Parathyroid adenoma (tissue), 2 donors: ENCODE results near the gene PIP5KL1.

Source experiments
- H2AFZ ChIP-seq: fragments of 300-600 bp; sonication (generic); one replicate; pipeline ENCODE4 v1.7.0; 2017; ENCODE audit warnings: antibody characterized with exemption, mild to moderate bottlenecking
- H3K27ac ChIP-seq: fragments of 300-600 bp; sonication (generic); one replicate; pipeline ENCODE4 v1.7.0; 2017
- H3K27me3 ChIP-seq: fragments of 300-600 bp; sonication (generic); one replicate; pipeline ENCODE4 v1.7.0; 2017; ENCODE audit warnings: low read length; ENCODE audit not compliant: control insufficient read depth, insufficient read depth
- H3K36me3 ChIP-seq: fragments of 300-600 bp; sonication (generic); one replicate; pipeline ENCODE4 v1.7.0; 2017; ENCODE audit warnings: low read length; ENCODE audit not compliant: control insufficient read depth, insufficient read depth
- H3K4me1 ChIP-seq: fragments of 300-600 bp; sonication (generic); one replicate; pipeline ENCODE4 v1.7.0; 2017; ENCODE audit warnings: control low read depth
- H3K4me2 ChIP-seq: fragments of 300-600 bp; sonication (generic); one replicate; pipeline ENCODE4 v1.7.0; 2017; ENCODE audit warnings: low read length
- H3K4me3 ChIP-seq: fragments of 300-600 bp; sonication (generic); one replicate; pipeline ENCODE4 v1.7.0; 2017; ENCODE audit warnings: low read depth, low read length
- H3K79me2 ChIP-seq: fragments of 300-600 bp; sonication (generic); one replicate; pipeline ENCODE4 v1.7.0; 2017; ENCODE audit warnings: control low read depth
- H3K9ac ChIP-seq: fragments of 300-600 bp; sonication (generic); one replicate; pipeline ENCODE4 v1.7.0; 2017; ENCODE audit warnings: mild to moderate bottlenecking
- H3K9me3 ChIP-seq: fragments of 300-600 bp; sonication (generic); one replicate; pipeline ENCODE4 v1.7.0; 2017; ENCODE audit warnings: low read length; ENCODE audit not compliant: control insufficient read depth
- TF ChIP-seq, protein P1 (sequence below): fragments of 300-600 bp; sonication (generic); IDR thresholded peaks from one replicate; pipeline ENCODE4 v1.7.0; 2017; ENCODE audit warnings: antibody characterized with exemption, mild to moderate bottlenecking
- donor health status: primary hyperparathyroidism.

Gene PIP5KL1

DNA sequence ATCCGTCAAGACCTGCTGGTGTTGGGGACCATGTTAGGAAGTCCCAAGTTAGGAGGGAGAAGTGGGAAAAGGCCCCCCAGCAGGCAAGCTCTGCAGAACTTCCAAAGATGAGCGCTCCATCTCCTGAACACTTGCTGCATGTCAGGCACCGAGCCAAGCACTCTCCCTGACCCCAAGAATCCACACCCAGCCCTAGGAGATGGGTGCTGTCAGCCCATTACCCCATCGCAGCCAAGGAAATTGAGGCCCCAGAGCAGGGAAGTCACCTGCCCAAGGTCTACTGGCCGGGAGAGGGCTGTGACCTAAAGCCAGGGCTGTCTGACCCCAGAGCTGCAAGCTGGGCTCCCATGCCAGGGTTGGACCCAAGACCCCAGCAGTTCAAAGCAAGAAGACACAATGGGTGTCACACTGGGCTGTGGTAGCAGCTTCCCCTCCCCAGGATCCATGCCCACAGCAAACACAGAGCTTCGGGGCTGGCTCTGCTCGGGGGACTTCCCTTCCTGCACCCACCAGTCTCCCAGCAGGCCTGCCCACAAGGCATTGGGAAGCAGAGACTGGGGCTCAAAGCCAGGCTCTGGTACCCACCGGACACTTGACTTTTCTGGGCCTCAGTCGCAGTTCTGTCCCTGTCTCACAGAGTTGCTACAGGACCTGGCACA lies 36.7 kb upstream of the PIP5KL1 start:
- TF ChIP-seq, protein P1, sequence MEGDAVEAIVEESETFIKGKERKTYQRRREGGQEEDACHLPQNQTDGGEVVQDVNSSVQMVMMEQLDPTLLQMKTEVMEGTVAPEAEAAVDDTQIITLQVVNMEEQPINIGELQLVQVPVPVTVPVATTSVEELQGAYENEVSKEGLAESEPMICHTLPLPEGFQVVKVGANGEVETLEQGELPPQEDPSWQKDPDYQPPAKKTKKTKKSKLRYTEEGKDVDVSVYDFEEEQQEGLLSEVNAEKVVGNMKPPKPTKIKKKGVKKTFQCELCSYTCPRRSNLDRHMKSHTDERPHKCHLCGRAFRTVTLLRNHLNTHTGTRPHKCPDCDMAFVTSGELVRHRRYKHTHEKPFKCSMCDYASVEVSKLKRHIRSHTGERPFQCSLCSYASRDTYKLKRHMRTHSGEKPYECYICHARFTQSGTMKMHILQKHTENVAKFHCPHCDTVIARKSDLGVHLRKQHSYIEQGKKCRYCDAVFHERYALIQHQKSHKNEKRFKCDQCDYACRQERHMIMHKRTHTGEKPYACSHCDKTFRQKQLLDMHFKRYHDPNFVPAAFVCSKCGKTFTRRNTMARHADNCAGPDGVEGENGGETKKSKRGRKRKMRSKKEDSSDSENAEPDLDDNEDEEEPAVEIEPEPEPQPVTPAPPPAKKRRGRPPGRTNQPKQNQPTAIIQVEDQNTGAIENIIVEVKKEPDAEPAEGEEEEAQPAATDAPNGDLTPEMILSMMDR: no peak

DNA sequence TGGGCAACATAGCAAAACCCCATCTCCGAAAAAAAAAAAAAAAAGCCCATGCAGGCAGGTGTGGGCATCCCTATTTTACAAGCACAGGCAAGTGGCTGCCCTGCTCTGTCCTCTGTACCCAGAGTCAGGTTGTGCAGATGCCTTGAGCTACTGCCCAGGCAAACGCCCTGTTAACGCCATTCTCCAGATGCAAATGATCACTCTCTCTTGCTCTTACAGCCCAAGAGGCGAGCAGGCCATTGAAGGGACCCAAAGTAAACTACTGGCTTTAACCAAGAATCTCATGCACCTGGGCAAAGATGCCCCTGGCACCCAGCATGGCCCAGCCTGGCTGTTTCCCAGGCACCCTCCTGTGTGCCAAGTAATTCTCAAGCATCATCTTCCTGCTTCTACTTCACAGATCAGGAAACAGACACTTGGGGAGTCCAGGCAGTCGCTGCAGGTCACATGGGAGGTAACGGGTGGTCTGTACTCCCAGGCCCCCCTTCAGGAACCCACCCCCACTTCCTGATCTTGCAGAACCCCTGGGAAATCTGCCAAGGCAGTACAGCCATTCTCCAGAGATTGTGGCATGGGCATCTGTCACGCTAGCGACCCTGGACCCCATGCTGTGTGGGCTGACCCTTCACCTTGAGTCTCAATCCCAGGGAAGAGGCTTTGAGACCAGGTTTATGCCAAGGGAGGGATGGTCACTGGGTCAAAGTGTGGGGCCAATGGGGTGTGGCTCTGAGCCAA lies 36.0 kb upstream of the PIP5KL1 start:
- Histone ChIP-seq H3K4me3 (no peak overlapping the region), H3K9me3 (no peaks in the 10 kb centered on the region), H3K79me2 (peaks cover 12% of the 10 kb centered on the region), H3K36me3 (no peaks in the 10 kb centered on the region), H3K4me1 (peaks cover 26% of the 10 kb centered on the region), H3K9ac (no peak overlapping the region), H3K27me3 (no peaks in the 10 kb centered on the region), H3K4me2 (no peak overlapping the region), H2AFZ (no peak overlapping the region), H3K27ac (peak overlapping the region; percentile 77)
- TF ChIP-seq, protein P1: no peak

More for the DNA sequence above, 36.7 kb upstream of the PIP5KL1 start:
- Histone ChIP-seq H3K4me3 (no peak overlapping the region), H3K9me3 (no peaks in the 10 kb centered on the region), H3K36me3 (no peaks in the 10 kb centered on the region), H3K9ac (no peak overlapping the region), H3K27ac (no peak overlapping the region), H3K79me2 (peaks cover 12% of the 10 kb centered on the region), H2AFZ (no peak overlapping the region), H3K4me2 (no peak overlapping the region), H3K27me3 (no peaks in the 10 kb centered on the region), H3K4me1 (peaks cover 29% of the 10 kb centered on the region)

DNA sequence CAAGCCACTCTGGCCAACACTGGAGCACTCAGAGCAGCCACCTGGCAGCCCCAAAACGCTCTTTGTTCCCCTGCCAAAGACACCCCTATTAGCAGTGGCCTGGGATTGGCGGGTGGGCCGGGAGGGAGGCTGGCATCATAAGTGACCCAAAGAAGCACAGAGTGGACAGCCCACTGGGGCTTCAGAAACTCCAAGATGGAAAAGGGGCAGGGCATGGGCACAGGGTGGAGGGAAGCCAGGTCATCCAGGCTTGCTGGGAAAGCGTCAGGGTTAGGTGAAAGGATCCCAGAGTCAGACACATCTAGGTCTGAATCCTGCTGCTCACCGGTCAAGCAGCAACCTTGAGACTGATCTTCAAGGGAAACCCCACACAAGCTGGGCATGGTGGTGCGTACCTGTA lies 35.4 kb upstream of the PIP5KL1 start:
- no peaks in the 10 kb centered on the region for H3K9me3 ChIP-seq
- no peak overlapping the region for H3K9ac ChIP-seq
- H3K79me2 ChIP-seq: peaks cover 12% of the 10 kb centered on the region
- H2AFZ ChIP-seq: no peak overlapping the region
- peak overlapping the region; percentile 77 for H3K27ac ChIP-seq
- no peaks in the 10 kb centered on the region for H3K27me3 ChIP-seq
- no peak overlapping the region for H3K4me3 ChIP-seq
- peak overlapping the region; percentile 28 for H3K4me2 ChIP-seq
- no peaks in the 10 kb centered on the region for H3K36me3 ChIP-seq
- peaks cover 25% of the 10 kb centered on the region for H3K4me1 ChIP-seq
- TF ChIP-seq, protein P1: no peak

DNA sequence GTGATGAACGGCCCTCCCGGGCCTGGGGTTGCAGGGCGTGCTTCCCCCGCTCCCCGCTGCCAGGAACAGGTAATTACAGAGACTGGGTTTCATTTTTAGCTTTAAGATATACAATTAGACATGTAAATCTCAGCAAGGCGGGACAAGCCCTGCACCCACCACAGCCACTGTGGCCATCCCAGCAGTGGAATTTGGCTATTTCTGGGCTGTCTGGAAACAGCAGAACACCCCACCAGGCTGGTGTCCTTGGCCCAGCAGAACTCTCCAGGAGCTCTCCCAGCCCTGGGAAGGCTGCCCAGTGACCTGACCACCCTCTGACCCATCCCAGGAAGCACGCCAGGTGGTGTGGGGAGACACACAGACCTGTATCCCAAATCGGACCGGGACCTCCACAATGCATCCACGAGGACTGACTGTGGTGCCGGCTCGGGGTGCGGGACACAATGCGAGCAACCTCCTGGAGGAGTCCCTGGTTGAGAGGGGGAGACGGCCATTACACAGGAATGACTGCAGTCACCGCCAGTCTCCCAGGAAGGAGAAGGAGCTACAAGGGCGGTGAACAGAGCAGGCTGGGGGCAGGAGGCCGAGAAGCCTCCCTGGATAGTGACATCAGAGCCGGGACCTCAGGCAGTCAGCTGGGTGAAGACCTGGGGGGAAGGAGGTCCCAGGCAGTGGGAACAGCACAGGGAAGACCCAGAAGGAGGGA lies 32.9 kb upstream of the PIP5KL1 start:
- no peak overlapping the region for H3K27ac ChIP-seq
- H3K4me3 ChIP-seq: no peak overlapping the region
- H3K27me3 ChIP-seq: no peaks in the 10 kb centered on the region
- no peak overlapping the region for H2AFZ ChIP-seq
- TF ChIP-seq, protein P1: no peak
- H3K4me2 ChIP-seq: no peak overlapping the region
- H3K79me2 ChIP-seq: peaks cover 9% of the 10 kb centered on the region
- H3K9me3 ChIP-seq: no peaks in the 10 kb centered on the region
- peaks cover 15% of the 10 kb centered on the region for H3K4me1 ChIP-seq
- no peaks in the 10 kb centered on the region for H3K36me3 ChIP-seq
- H3K9ac ChIP-seq: no peak overlapping the region
